Epithelial cell of esophagus (primary cell): Measurements from ENCODE around the gene ORC3.

Experiments
- DNase-seq: peaks from one replicate; pipeline ENCODE4 v3.0.0; 2010; ENCODE audit warnings: low read depth
- H3K4me3 ChIP-seq: 2 replicates; pipeline ENCODE4 v1.5.1; 2011; ENCODE audit warnings: mild to moderate bottlenecking, low read length, control low read depth
- TF ChIP-seq, protein P1 (sequence below): IDR thresholded peaks from 2 replicates; pipeline ENCODE4 v1.5.1; 2011; ENCODE audit warnings: low read depth, mild to moderate bottlenecking, low read length, control low read depth, inconsistent platforms; ENCODE audit not compliant: insufficient read depth; ENCODE audit errors: missing control alignments

Gene ORC3

GRCh38 chr6:87658516-87658915, 68.6 kb downstream of the ORC3 start:
- no peak for DNase-seq
- TF ChIP-seq, protein P1, sequence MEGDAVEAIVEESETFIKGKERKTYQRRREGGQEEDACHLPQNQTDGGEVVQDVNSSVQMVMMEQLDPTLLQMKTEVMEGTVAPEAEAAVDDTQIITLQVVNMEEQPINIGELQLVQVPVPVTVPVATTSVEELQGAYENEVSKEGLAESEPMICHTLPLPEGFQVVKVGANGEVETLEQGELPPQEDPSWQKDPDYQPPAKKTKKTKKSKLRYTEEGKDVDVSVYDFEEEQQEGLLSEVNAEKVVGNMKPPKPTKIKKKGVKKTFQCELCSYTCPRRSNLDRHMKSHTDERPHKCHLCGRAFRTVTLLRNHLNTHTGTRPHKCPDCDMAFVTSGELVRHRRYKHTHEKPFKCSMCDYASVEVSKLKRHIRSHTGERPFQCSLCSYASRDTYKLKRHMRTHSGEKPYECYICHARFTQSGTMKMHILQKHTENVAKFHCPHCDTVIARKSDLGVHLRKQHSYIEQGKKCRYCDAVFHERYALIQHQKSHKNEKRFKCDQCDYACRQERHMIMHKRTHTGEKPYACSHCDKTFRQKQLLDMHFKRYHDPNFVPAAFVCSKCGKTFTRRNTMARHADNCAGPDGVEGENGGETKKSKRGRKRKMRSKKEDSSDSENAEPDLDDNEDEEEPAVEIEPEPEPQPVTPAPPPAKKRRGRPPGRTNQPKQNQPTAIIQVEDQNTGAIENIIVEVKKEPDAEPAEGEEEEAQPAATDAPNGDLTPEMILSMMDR: no peak
- H3K4me3 ChIP-seq: no peak overlapping the region

DNA sequence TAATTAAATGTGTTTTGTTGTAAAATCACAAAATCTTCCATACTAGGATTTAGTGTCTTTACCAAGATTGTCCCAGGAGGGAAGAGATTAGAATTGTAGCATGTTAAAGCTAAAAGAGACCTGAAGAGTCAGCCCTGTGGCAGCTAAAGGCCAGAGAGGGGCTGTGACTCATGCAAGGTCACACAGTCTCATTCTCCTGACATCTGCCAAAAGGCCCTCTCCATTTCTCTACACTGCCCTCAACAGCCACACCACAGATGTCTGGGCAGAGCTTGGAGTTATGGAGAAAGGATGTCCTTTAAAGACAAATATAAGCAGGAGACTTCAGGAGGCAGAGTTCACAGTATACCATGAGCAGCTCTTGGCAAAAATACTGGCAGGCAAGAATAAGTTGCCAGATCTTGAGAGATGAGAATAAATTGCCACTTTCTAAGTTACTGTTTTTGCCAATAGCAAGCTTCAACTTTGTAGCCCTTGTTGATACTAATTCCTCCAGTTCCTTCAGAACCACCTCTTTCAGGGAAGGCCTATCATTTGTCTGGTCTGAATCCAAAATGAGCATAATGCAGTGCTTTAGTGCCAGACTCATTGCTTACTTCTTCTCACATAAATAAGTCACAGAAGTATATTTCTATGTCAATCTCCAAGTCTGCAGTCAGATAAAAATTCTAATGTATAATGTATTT, 70.4 kb downstream of the ORC3 start:
- DNase-seq: peak; percentile 21
- no peak overlapping the region for H3K4me3 ChIP-seq
- TF ChIP-seq, protein P1: no peak

GRCh38 chr6:87661016-87661415, 71.1 kb downstream of the ORC3 start:
- H3K4me3 ChIP-seq: no peak overlapping the region
- TF ChIP-seq, protein P1: no peak
- DNase-seq: no peak

DNA sequence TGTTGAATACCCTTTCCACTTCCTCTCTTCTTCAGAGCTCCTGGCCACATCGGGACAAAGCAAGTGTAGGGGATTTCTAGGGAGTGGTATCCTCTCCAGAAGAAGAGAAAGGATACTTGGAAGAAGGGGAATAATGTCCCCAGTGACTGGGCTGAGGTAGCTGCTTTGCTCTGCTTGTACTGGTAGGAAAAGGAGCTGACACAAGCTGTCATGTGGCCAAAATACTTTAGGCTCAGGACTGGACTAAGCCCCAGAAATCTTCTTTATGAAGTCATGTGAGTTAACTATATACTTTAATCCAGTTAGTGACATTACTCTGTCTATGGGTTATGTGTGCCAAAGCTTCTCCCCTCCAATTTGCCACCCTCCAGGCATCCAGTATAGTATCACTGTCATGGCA, 71.6 kb downstream of the ORC3 start:
- DNase-seq: no peak
- TF ChIP-seq, protein P1: no peak
- H3K4me3 ChIP-seq: no peak overlapping the region

GRCh38 chr6:87663434-87663833, 73.5 kb downstream of the ORC3 start:
- DNase-seq: no peak
- H3K4me3 ChIP-seq: no peak overlapping the region
- TF ChIP-seq, protein P1: no peak

DNA sequence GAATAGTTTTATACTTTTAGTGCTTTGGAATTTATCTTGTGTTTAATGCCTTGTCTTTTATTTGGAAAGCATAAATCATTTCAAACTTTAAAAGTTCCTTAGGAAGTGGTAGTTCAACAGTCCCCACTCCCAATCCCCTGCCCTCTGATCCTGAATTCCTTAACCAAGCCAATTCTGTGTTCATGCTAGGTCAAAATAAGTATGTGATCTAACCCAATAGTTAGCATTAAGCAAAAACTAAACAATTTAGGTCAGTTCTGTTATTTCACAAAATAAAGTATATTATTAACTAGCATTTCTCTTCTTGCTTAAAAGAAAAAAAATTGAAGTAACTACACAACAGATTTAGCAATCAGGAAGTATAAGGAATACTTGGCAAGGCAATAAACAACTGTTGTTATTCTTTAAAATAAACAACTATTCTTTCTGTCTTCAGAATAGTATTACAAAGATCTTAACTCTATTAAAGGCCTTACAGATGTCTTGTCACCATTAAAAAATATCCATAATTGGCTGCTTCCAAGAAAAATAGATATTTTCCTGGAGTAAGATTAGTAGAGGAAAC, 75.1 kb downstream of the ORC3 start:
- no peak overlapping the region for H3K4me3 ChIP-seq
- no peak for DNase-seq
- TF ChIP-seq, protein P1: no peak

GRCh38 chr6:87667032-87667431, 77.1 kb downstream of the ORC3 start:
- no peak for DNase-seq
- TF ChIP-seq, protein P1: no peak
- H3K4me3 ChIP-seq: no peak overlapping the region
